T-cell (primary cell): ENCODE results near the gene IKZF3. TPM values are rescaled to one million over a fixed set of nuclear protein-coding genes. Genes with fewer than 3 reads are reported as not detected.
"Not testable (repeated sequence)": the region's sequence is repeated elsewhere in the genome, so short reads cannot be mapped to it uniquely, and the experiment has no call there.

ENCODE experiments used
- ATAC-seq, 4 experiments: fragments of 200-7000 bp in 3 of 4; fragments of 150-1000 bp in 1 of 4; cut with Tn5 transposase; replicated peaks in 1 of 4; 1 replicate in 3 of 4; 2 replicates in 1 of 4; pipeline ENCODE4 v1.10.0; 2021; ENCODE audit warnings: moderate library complexity in 3 of 4, mild to moderate bottlenecking in 2 of 4, moderate number of reproducible peaks in 1 of 4
- CTCF ChIA-PET, 2 donors: fragments of 300-600 bp; sonication (Branson Sonifier 250); formaldehyde crosslinking; loops; one replicate each; lab custom pipeline; 2022; ENCODE audit warnings: antibody characterized with exemption in 2 of 2; lab: Charles Lee
- POLR2A ChIA-PET, 2 donors: fragments of 300-600 bp; sonication (Branson Sonifier 250); formaldehyde crosslinking; loops; one replicate each; lab custom pipeline; 2022; ENCODE audit warnings: antibody characterized with exemption in 2 of 2; lab: Charles Lee
- DNase-seq, 35 experiments: peaks; one replicate each; pipeline versions ENCODE4 v3.0.0 to v3.0.0-alpha.2; 2013 to 2023
- H3K27ac ChIP-seq: one replicate; pipeline ENCODE4 v1.5.1; 2013; ENCODE audit warnings: low read length
- H3K27me3 ChIP-seq, 2 experiments: replicated peaks in 1 of 2; 1 replicate in 1 of 2; 2 replicates in 1 of 2; pipeline versions ENCODE4 v1.6.1 to v1.7.0; 2013; ENCODE audit warnings: low read length in 1 of 2, mixed read lengths in 1 of 2; ENCODE audit not compliant: control insufficient read depth in 2 of 2, insufficient read depth in 2 of 2; ENCODE audit errors: extremely low read depth in 1 of 2
- H3K36me3 ChIP-seq, 2 donors: 1 replicate in 1 of 2; 2 replicates in 1 of 2; pipeline versions ENCODE4 v1.6.1 to v1.7.0; 2013; ENCODE audit warnings: low read length in 1 of 2; ENCODE audit not compliant: control insufficient read depth in 2 of 2, insufficient read depth in 1 of 2; ENCODE audit errors: extremely low read depth in 1 of 2
- H3K4me1 ChIP-seq, 2 experiments: 1 replicate in 1 of 2; 2 replicates in 1 of 2; pipeline versions ENCODE4 v1.6.1 to v1.7.0; 2013; ENCODE audit warnings: low read length in 2 of 2, mixed read lengths in 1 of 2; ENCODE audit not compliant: insufficient read depth in 2 of 2, control insufficient read depth in 1 of 2; ENCODE audit errors: extremely low read depth in 1 of 2
- H3K4me3 ChIP-seq, 2 donors: 1 replicate in 1 of 2; 2 replicates in 1 of 2; pipeline versions ENCODE4 v1.5.1 to v1.7.0; 2013; ENCODE audit warnings: mild to moderate bottlenecking in 2 of 2, low read length in 1 of 2, moderate library complexity in 1 of 2; ENCODE audit not compliant: control insufficient read depth in 1 of 2; ENCODE audit errors: extremely low read depth in 1 of 2
- H3K9me3 ChIP-seq: 2 replicates; pipeline ENCODE4 v1.7.0; 2013
- H3K27ac Mint-ChIP-seq, 2 donors: one replicate each; pipeline ENCODE4 v1.8.0; 2020 to 2021; ENCODE audit warnings: mild to moderate bottlenecking in 2 of 2, mixed read lengths in 2 of 2
- H3K27me3 Mint-ChIP-seq, 2 donors: one replicate each; pipeline ENCODE4 v1.8.0; 2021 to 2022; ENCODE audit warnings: mixed read lengths in 2 of 2
- H3K36me3 Mint-ChIP-seq: one replicate; pipeline ENCODE4 v1.8.0; 2021; ENCODE audit warnings: mixed read lengths
- H3K4me1 Mint-ChIP-seq, 3 donors: one replicate each; pipeline ENCODE4 v1.8.0; 2020 to 2022; ENCODE audit warnings: mixed read lengths in 3 of 3, mild to moderate bottlenecking in 1 of 3
- H3K4me3 Mint-ChIP-seq, 3 donors: one replicate each; pipeline ENCODE4 v1.8.0; 2020 to 2022; ENCODE audit warnings: mild to moderate bottlenecking in 3 of 3, mixed read lengths in 3 of 3, moderate library complexity in 3 of 3
- H3K9me3 Mint-ChIP-seq, 3 donors: one replicate each; pipeline ENCODE4 v1.8.0; 2020 to 2022; ENCODE audit warnings: mixed read lengths in 3 of 3
- WGBS: methylation state at CpG from one replicate; pipeline ENCODE4 v1.1.5; 2013; ENCODE audit warnings: missing lambda C conversion rate; ENCODE audit not compliant: insufficient coverage; 5-methylcytosine and 5-hydroxymethylcytosine counted together
- total RNA-seq, 35 experiments: library from RNA in 6 of 35; stranded (reverse) in 6 of 35; fragments of 120-200 nt in 1 of 35; gene quantifications; one replicate each; pipeline versions ENCODE4 v1.2.1 to v1.2.4 and lab custom pipeline; 2013 to 2026

The IKZF3 gene
- total RNA-seq, 5 donors from 2014 or later (not counting 1 experiment from before 2014, with no cell fraction given), result 78.1 to 112 (median 108) TPM

- WGBS, result 81% methylated on average over 5 of the region's 9 CpGs
- POLR2A ChIA-PET, result interaction anchor here in 1 of 2 donors (0.7 kb wide), 1 partner anchor 32 kb away, joined by 4 read pairs; no protein-coding TSS in a partner anchor
- Mint-ChIP-seq H3K27me3 (no peaks in the 10 kb centered on the region), H3K27ac (no peak overlapping the region), H3K4me1 (peaks cover 15 to 22% (median 18%) of the 10 kb centered on the region in 3 donors), H3K4me3 (no peak overlapping the region), H3K36me3 (no peaks in the 10 kb centered on the region), H3K9me3 (no peaks in the 10 kb centered on the region)
- H3K27ac ChIP-seq, result no peak overlapping the region
- no peak for ATAC-seq
- H3K27me3 ChIP-seq, result peaks cover 0 to 5% of the 10 kb centered on the region in 2 experiments
- no peak overlapping the region for H3K4me3 ChIP-seq
- no peak for DNase-seq
- H3K4me1 ChIP-seq, result peaks cover 7 to 30% of the 10 kb centered on the region in 2 experiments
- CTCF ChIA-PET, result interaction anchor here in 1 of 2 donors (0.6 kb wide), 1 partner anchor 73 kb away, joined by 5 read pairs; no protein-coding TSS in a partner anchor
- no peaks in the 10 kb centered on the region for H3K36me3 ChIP-seq
- H3K9me3 ChIP-seq, result no peaks in the 10 kb centered on the region
These were observed 113.7 kb downstream of the IKZF3 start for GRCh38 chr17:39750131-39751015.

DNA sequence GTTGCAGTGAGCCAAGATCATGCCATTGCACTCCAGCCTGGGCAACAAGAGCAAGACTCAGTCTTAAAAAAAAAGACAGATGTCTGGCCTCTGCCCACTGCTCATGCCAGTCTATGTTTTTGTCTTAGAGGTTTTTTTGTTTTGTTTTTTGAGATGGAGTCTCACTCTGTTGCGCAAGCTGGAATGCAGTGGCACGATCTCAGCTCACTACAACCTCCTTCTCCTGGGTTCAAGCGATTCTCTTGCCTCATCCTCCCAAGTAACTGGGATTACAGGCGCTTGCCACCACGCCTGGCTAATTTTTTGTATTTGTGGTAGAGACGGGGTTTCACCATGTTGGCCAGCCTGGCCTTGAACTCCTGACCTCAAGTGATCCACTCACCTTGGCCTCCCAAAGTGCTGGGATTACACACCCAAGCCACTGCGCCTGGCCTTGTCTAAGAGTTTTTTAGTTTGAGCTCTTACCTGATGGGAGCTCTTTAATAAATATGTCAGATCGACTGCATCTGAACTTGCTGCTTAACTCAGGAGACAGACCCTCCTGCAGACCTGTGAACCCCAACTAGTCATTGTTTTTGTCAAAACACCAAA, 115.6 kb downstream of the IKZF3 start:
- not testable (repeated sequence) for H3K36me3 Mint-ChIP-seq

DNA sequence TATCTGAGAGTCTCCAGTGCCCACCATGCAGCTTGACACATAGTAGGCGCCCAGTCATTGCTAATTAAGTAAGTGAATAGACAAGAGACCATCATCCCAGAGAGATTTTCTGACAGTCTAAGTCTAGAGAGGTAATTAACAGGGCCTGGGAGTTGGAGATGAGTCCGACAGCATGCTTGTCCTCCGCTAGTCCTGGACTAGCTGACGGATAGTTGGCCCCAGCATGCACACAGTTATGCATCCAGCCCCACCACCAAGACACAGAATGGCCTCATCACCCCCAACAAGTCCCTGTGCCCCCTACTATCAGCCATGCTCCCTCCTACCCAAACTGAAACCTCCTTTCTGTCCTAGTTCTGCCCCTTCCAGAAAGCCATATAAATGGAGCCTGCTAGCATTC, 116.4 kb downstream of the IKZF3 start:
- H3K4me3 ChIP-seq, result no peak overlapping the region
- ChIA-PET CTCF (no interaction called here), POLR2A (no interaction called here)
- H3K9me3 ChIP-seq, result no peaks in the 10 kb centered on the region
- Mint-ChIP-seq H3K4me3 (no peak overlapping the region), H3K27me3 (peaks cover 0 to 3% of the 10 kb centered on the region in 2 donors), H3K9me3 (no peaks in the 10 kb centered on the region), H3K27ac (no peak overlapping the region), H3K4me1 (peaks cover 3 to 8% (median 5%) of the 10 kb centered on the region in 3 donors), H3K36me3 (no peaks in the 10 kb centered on the region)
- H3K36me3 ChIP-seq, result peaks cover 0 to 2% of the 10 kb centered on the region in 2 donors
- H3K27me3 ChIP-seq, result peaks cover 0 to 28% of the 10 kb centered on the region in 2 experiments
- WGBS, result 100% methylated on average over 3 of the region's 4 CpGs
- H3K27ac ChIP-seq, result no peak overlapping the region
- H3K4me1 ChIP-seq, result peaks cover 0 to 11% of the 10 kb centered on the region in 2 experiments
- DNase-seq (no peak), ATAC-seq (no peak)

More for the DNA sequence above, 115.6 kb downstream of the IKZF3 start:
- H3K4me1 Mint-ChIP-seq, result peaks cover 10 to 16% (median 12%) of the 10 kb centered on the region in 3 donors
- ATAC-seq, H3K9me3 ChIP-seq, POLR2A ChIA-PET, H3K27me3 Mint-ChIP-seq, H3K4me3 Mint-ChIP-seq, DNase-seq, H3K27ac ChIP-seq, H3K36me3 ChIP-seq, H3K27ac Mint-ChIP-seq, H3K9me3 Mint-ChIP-seq, H3K4me3 ChIP-seq: not testable (repeated sequence)
- peaks cover 2 to 19% of the 10 kb centered on the region in 2 experiments for H3K4me1 ChIP-seq
- H3K27me3 ChIP-seq, result peaks cover 0 to 20% of the 10 kb centered on the region in 2 experiments
- CTCF ChIA-PET, result interaction anchor here in 1 of 2 donors (1.1 kb wide), 1 partner anchor 127 kb away, joined by 3 read pairs; no protein-coding TSS in a partner anchor
- WGBS, result 100% methylated on average over 1 of the region's 8 CpGs

GRCh38 chr17:39746145-39746461, 118.0 kb downstream of the IKZF3 start:
- H3K27ac ChIP-seq, result no peak overlapping the region
- ChIA-PET CTCF (interaction anchor here in 1 of 2 donors (0.6 kb wide), 1 partner anchor 16 kb away, joined by 3 read pairs; no protein-coding TSS in a partner anchor), POLR2A (no interaction called here)
- peaks cover 0 to 6% of the 10 kb centered on the region in 2 donors for H3K27me3 Mint-ChIP-seq
- H3K4me3 ChIP-seq, result no peak overlapping the region
- peaks cover 0 to 2% of the 10 kb centered on the region in 2 donors for H3K36me3 ChIP-seq
- H3K9me3 ChIP-seq, result no peaks in the 10 kb centered on the region
- H3K27me3 ChIP-seq, result peaks cover 0 to 41% of the 10 kb centered on the region in 2 experiments
- H3K36me3 Mint-ChIP-seq, result no peaks in the 10 kb centered on the region
- no peaks in the 10 kb centered on the region for H3K4me1 Mint-ChIP-seq
- H3K27ac Mint-ChIP-seq, result no peak overlapping the region
- H3K4me1 ChIP-seq, result no peaks in the 10 kb centered on the region
- WGBS, result 100% methylated on average over 2 of the region's 7 CpGs
- ATAC-seq (no peak), DNase-seq (no peak)
- H3K9me3 Mint-ChIP-seq, result no peaks in the 10 kb centered on the region
- no peak overlapping the region for H3K4me3 Mint-ChIP-seq

GRCh38 chr17:39745335-39746144, 118.6 kb downstream of the IKZF3 start:
- H3K27me3 Mint-ChIP-seq, result peaks cover 0 to 11% of the 10 kb centered on the region in 2 donors
- ChIA-PET POLR2A (no interaction called here), CTCF (interaction anchor here in 1 of 2 donors (0.6 kb wide), 1 partner anchor 16 kb away, joined by 3 read pairs; no protein-coding TSS in a partner anchor)
- DNase-seq (no peak), ATAC-seq (no peak)
- H3K36me3 ChIP-seq, result peaks cover 0 to 2% of the 10 kb centered on the region in 2 donors
- no peak overlapping the region for H3K27ac Mint-ChIP-seq
- H3K9me3 Mint-ChIP-seq, result no peaks in the 10 kb centered on the region
- H3K27ac ChIP-seq, result no peak overlapping the region
- H3K4me3 ChIP-seq, result no peak overlapping the region
- no peak overlapping the region for H3K4me3 Mint-ChIP-seq
- peaks cover 0 to 4% (median 0%) of the 10 kb centered on the region in 3 donors for H3K4me1 Mint-ChIP-seq
- peaks cover 0 to 43% of the 10 kb centered on the region in 2 experiments for H3K27me3 ChIP-seq
- H3K9me3 ChIP-seq, result no peaks in the 10 kb centered on the region
- H3K4me1 ChIP-seq, result no peaks in the 10 kb centered on the region
- H3K36me3 Mint-ChIP-seq, result no peaks in the 10 kb centered on the region
- WGBS, result 98% methylated on average over 11 of the region's 23 CpGs

DNA sequence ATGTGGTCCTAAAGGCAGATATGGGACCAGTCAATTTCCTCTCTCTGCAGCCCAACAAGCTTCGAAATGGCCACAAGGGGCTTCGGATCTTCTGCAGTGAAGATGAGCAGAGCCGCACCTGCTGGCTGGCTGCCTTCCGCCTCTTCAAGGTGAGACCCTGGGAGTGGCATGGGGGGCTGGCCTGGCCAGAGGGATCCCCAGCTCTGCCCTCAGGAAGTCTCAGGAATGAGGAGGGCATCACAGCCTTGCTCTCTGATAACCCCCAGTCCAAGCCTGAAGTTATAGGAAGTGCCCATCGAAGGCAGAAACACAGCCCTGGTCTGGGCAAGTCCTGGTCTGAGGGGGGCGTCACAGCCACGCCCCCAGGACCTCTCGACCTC, 119.3 kb downstream of the IKZF3 start:
- Histone ChIP-seq H3K36me3 (peaks cover 0 to 2% of the 10 kb centered on the region in 2 donors), H3K9me3 (no peaks in the 10 kb centered on the region), H3K27ac (no peak overlapping the region), H3K4me1 (peaks cover under 1 to 2% of the 10 kb centered on the region in 2 experiments), H3K4me3 (no peak overlapping the region), H3K27me3 (peaks cover 0 to 48% of the 10 kb centered on the region in 2 experiments)
- peaks cover 0 to 11% (median 0%) of the 10 kb centered on the region in 3 donors for H3K4me1 Mint-ChIP-seq
- H3K27me3 Mint-ChIP-seq, result peaks cover 0 to 18% of the 10 kb centered on the region in 2 donors
- ChIA-PET POLR2A (no interaction called here), CTCF (no interaction called here)
- DNase-seq (no peak), ATAC-seq (no peak)
- H3K9me3 Mint-ChIP-seq, result no peaks in the 10 kb centered on the region
- no peak overlapping the region for H3K27ac Mint-ChIP-seq
- H3K36me3 Mint-ChIP-seq, result no peaks in the 10 kb centered on the region
- no peak overlapping the region for H3K4me3 Mint-ChIP-seq
- WGBS, result 96% methylated on average over 4 of the region's 8 CpGs
